Chondrocyte (in vitro differentiated cells): Measurements from ENCODE around the gene MYH10. TPM values are rescaled to one million over a fixed set of nuclear protein-coding genes. Genes with fewer than 3 reads are reported as not detected.

Experiments used
- DNase-seq: peaks from one replicate; pipeline ENCODE4 v3.0.0; 2021; ENCODE audit warnings: mixed read lengths, low spot score
- H3K27ac Mint-ChIP-seq: one replicate; pipeline ENCODE4 v1.8.0; 2021; ENCODE audit warnings: mild to moderate bottlenecking, moderate library complexity, mixed read lengths; ENCODE audit not compliant: unreplicated experiment
- H3K27me3 Mint-ChIP-seq: 2 replicates; pipeline ENCODE4 v1.8.0; 2021; ENCODE audit warnings: low read depth, mixed read lengths
- H3K36me3 Mint-ChIP-seq: 2 replicates; pipeline ENCODE4 v1.8.0; 2021; ENCODE audit warnings: low read depth, mixed read lengths
- H3K4me1 Mint-ChIP-seq: 2 replicates; pipeline ENCODE4 v1.8.0; 2021; ENCODE audit warnings: low read depth, mild to moderate bottlenecking, mixed read lengths
- H3K4me3 Mint-ChIP-seq: one replicate; pipeline ENCODE4 v1.8.0; 2021; ENCODE audit warnings: mild to moderate bottlenecking, moderate library complexity, mixed read lengths; ENCODE audit not compliant: unreplicated experiment
- H3K9me3 Mint-ChIP-seq: 2 replicates; pipeline ENCODE4 v1.8.0; 2021; ENCODE audit warnings: low read depth, mixed read lengths
- total RNA-seq: library from RNA; stranded (reverse); gene quantifications from 3 replicates; pipeline ENCODE4 v1.2.1, GENCODE V29; 2021
- TF ChIP-seq, protein P1 (sequence below): fragments of 200-600 bp; sonication (generic); IDR thresholded peaks from 2 replicates; pipeline ENCODE4 v1.5.0; 2021; ENCODE audit warnings: antibody characterized with exemption, mild to moderate bottlenecking, moderate library complexity

Gene MYH10
- total RNA-seq, 1 donor from 2014 or later: 296 TPM

DNA sequence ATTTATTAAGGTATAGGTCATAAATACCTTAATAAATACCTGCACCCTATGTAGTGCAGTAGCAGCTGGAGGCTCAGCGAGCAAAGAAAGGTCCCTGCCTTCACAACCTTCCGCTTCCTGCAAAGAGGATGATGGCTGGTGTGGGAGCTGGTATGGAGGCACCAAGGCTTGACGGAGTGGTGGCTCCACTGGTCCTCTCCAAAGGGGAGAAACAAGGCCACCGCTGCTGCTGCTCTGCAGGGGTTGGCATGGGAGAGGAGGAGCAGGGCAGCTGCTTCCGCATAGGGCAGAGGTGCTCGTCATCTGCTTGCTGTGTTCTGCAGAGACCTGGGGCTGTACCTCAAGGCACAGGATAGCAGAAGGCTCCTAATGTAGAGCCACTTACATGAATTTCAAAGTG, 142.0 kb downstream of the MYH10 start:
- no peak for DNase-seq
- Mint-ChIP-seq H3K9me3 (peaks cover 8% of the 10 kb centered on the region), H3K4me3 (no peak overlapping the region), H3K36me3 (peaks cover 61% of the 10 kb centered on the region), H3K4me1 (peaks cover 19% of the 10 kb centered on the region), H3K27me3 (no peaks in the 10 kb centered on the region), H3K27ac (peak overlapping the region; percentile 84)
- TF ChIP-seq, protein P1, sequence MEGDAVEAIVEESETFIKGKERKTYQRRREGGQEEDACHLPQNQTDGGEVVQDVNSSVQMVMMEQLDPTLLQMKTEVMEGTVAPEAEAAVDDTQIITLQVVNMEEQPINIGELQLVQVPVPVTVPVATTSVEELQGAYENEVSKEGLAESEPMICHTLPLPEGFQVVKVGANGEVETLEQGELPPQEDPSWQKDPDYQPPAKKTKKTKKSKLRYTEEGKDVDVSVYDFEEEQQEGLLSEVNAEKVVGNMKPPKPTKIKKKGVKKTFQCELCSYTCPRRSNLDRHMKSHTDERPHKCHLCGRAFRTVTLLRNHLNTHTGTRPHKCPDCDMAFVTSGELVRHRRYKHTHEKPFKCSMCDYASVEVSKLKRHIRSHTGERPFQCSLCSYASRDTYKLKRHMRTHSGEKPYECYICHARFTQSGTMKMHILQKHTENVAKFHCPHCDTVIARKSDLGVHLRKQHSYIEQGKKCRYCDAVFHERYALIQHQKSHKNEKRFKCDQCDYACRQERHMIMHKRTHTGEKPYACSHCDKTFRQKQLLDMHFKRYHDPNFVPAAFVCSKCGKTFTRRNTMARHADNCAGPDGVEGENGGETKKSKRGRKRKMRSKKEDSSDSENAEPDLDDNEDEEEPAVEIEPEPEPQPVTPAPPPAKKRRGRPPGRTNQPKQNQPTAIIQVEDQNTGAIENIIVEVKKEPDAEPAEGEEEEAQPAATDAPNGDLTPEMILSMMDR: no peak

DNA sequence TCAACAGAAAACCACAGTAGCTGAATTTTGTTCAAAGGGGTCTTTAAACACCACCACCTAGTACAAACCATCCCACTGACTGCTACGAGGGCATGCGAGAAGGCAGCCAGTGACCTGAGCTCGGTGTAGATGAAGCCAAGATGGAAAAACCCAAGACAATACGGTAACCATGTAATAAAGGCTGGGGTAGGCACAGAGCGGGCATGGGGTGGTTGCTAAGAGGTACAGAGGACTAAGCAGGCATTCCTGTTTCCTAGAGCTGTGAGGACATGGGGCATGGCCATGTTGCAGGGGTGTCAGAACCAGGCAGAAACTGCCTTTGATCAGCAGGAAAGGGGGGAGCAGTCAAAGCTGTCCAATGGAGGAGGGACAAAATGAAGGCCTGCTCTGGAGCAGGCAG, 142.8 kb downstream of the MYH10 start:
- no peak for DNase-seq
- H3K9me3 Mint-ChIP-seq: peaks cover 8% of the 10 kb centered on the region
- no peak overlapping the region for H3K4me3 Mint-ChIP-seq
- H3K4me1 Mint-ChIP-seq: peaks cover 19% of the 10 kb centered on the region
- H3K27ac Mint-ChIP-seq: peak overlapping the region; percentile 55
- H3K27me3 Mint-ChIP-seq: no peaks in the 10 kb centered on the region
- TF ChIP-seq, protein P1: no peak
- H3K36me3 Mint-ChIP-seq: peaks cover 67% of the 10 kb centered on the region

DNA sequence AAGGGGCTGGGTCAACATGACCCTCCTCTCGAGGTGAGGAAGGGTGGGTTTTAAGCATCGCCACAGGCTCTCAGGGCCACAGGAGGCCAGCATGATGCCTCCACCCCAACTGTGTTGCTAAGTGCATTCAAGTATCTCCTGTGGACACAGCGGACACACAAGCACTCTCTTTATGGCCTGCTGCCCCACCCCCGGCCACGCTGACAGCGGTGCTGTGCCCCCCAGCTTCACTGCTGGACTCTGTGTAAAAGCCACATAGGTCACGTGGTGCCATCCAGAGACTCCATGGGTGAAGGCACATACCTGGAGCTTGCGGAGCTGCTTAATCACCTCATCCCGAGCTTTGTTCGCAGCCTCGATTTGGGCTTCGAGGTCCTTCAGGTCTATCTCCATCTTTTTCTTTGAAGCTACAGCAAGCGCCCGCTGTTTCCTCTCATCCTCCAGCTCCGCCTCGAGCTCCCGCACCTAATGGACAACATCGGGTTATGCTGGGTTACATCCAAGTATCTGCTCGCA, 143.3 kb downstream of the MYH10 start:
- Mint-ChIP-seq H3K9me3 (peaks cover 8% of the 10 kb centered on the region), H3K27me3 (no peaks in the 10 kb centered on the region), H3K27ac (peak overlapping the region; percentile 39), H3K4me3 (no peak overlapping the region), H3K36me3 (peaks cover 65% of the 10 kb centered on the region), H3K4me1 (peaks cover 19% of the 10 kb centered on the region)
- TF ChIP-seq, protein P1: no peak
- no peak for DNase-seq

DNA sequence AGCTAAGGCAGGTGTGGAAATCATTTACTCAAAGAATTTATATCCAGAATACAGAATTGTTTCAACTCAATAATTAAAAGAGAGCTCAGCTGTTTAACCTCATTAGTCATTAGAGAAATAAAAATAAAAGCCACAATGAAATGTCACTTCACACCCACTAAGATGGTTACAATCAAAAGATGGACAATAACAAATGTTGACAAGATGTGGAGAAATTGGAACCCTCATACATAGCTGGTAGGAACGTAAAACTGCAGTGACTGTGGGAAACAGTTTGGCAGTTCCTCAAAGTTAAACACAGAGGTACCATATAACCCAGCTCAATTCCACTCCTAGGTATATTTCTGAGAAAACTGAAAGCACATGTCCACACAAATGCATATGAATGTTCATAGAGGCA, 145.0 kb downstream of the MYH10 start:
- Mint-ChIP-seq H3K36me3 (peaks cover 66% of the 10 kb centered on the region), H3K9me3 (peaks cover 8% of the 10 kb centered on the region), H3K27me3 (no peaks in the 10 kb centered on the region), H3K4me3 (no peak overlapping the region), H3K4me1 (peaks cover 17% of the 10 kb centered on the region), H3K27ac (no peak overlapping the region)
- TF ChIP-seq, protein P1: no peak
- no peak for DNase-seq

DNA sequence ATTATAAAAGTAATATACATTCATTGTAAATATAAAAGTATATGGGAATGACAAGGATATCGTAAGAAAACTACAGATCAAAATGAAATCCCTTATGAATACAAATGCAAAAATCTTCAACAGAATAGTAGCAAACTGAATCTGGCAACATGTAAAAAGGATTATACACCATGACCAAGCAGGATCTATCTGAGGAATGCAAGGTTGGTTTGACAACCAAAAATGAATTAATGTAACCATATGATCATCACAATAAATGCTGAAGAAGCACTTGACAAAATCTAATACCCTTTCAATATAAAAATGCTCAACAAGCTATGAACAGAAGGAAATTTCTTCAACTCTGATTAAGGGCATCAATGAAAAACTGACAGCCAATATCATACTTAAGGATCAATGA, 146.1 kb downstream of the MYH10 start:
- no peak for DNase-seq
- H3K9me3 Mint-ChIP-seq: peaks cover 8% of the 10 kb centered on the region
- H3K4me3 Mint-ChIP-seq: no peak overlapping the region
- H3K27me3 Mint-ChIP-seq: no peaks in the 10 kb centered on the region
- TF ChIP-seq, protein P1: no peak
- no peak overlapping the region for H3K27ac Mint-ChIP-seq
- H3K4me1 Mint-ChIP-seq: peaks cover 12% of the 10 kb centered on the region
- peaks cover 67% of the 10 kb centered on the region for H3K36me3 Mint-ChIP-seq
